Keratinocyte (primary cell): ENCODE data around the gene FRMPD1. TPM values are rescaled to one million over a fixed set of nuclear protein-coding genes. Genes with fewer than 3 reads are reported as not detected.

ENCODE experiments used
- DNase-seq: peaks from one replicate; pipeline ENCODE4 v3.0.0-alpha.2; 2011; ENCODE audit warnings: low read depth, missing footprints, low spot score
- FAIRE-seq: peaks from 2 replicates; lab custom pipeline; 2011; peaks lifted over from hg19 to GRCh38; lab: Jason Lieb, UNC
- H2AFZ ChIP-seq: 2 replicates; pipeline ENCODE4 v1.6.0; 2012; ENCODE audit warnings: low read length, control low read depth, inconsistent platforms; ENCODE audit not compliant: control insufficient read depth
- H3K27ac ChIP-seq: 2 replicates; pipeline ENCODE4 v1.5.1; 2011; ENCODE audit warnings: low read length; ENCODE audit not compliant: control insufficient read depth, insufficient read depth
- H3K27me3 ChIP-seq: 3 replicates; pipeline ENCODE4 v1.6.0; 2011; ENCODE audit warnings: low read length; ENCODE audit not compliant: control insufficient read depth, insufficient read depth; ENCODE audit errors: extremely low read depth
- H3K36me3 ChIP-seq, 2 experiments: 2 replicates in 1 of 2; 3 replicates in 1 of 2; pipeline ENCODE4 v1.5.1; 2011; ENCODE audit warnings: low read length in 2 of 2, mild to moderate bottlenecking in 1 of 2; ENCODE audit not compliant: control insufficient read depth in 2 of 2, insufficient read depth in 2 of 2; ENCODE audit errors: extremely low read depth in 1 of 2
- H3K4me1 ChIP-seq: 3 replicates; pipeline ENCODE4 v1.5.1; 2011; ENCODE audit warnings: low read length; ENCODE audit not compliant: control insufficient read depth, insufficient read depth; ENCODE audit errors: extremely low read depth
- H3K4me2 ChIP-seq: 3 replicates; pipeline ENCODE4 v1.6.0; 2011; ENCODE audit warnings: low read depth, low read length; ENCODE audit not compliant: control insufficient read depth, insufficient read depth; ENCODE audit errors: extremely low read depth
- H3K4me3 ChIP-seq, 3 experiments: fragments of 200-600 bp in 1 of 3; sonication (generic) in 1 of 3; 2 replicates in 2 of 3; 3 replicates in 1 of 3; pipeline ENCODE4 v1.5.1; 2011 to 2016; ENCODE audit warnings: low read length in 3 of 3, mild to moderate bottlenecking in 3 of 3, control low read depth in 2 of 3, inconsistent platforms in 1 of 3, low read depth in 1 of 3, mixed read lengths in 1 of 3, mixed run types in 1 of 3, moderate library complexity in 1 of 3; ENCODE audit not compliant: control insufficient read depth in 2 of 3, insufficient read depth in 2 of 3; ENCODE audit errors: extremely low read depth in 1 of 3
- H3K79me2 ChIP-seq: 2 replicates; pipeline ENCODE4 v1.6.0; 2012; ENCODE audit warnings: low read length; ENCODE audit not compliant: control insufficient read depth, insufficient read depth
- H3K9ac ChIP-seq: 3 replicates; pipeline ENCODE4 v1.6.0; 2011; ENCODE audit warnings: low read length; ENCODE audit not compliant: control insufficient read depth, insufficient read depth; ENCODE audit errors: extremely low read depth
- H3K9me1 ChIP-seq: 3 replicates; pipeline ENCODE4 v1.6.0; 2011; ENCODE audit warnings: low read length; ENCODE audit not compliant: control insufficient read depth, insufficient read depth; ENCODE audit errors: extremely low read depth
- H3K9me3 ChIP-seq: 2 replicates; pipeline ENCODE4 v1.5.1; 2012; ENCODE audit warnings: low read depth, low read length; ENCODE audit not compliant: control insufficient read depth
- H4K20me1 ChIP-seq: 3 replicates; pipeline ENCODE4 v1.6.0; 2011; ENCODE audit warnings: low read length; ENCODE audit not compliant: control insufficient read depth, insufficient read depth; ENCODE audit errors: extremely low read depth
- CTCF ChIP-seq, 3 experiments: IDR thresholded peaks in 1 of 3; conservative IDR thresholded peaks in 1 of 3; optimal IDR thresholded peaks in 1 of 3; 2 replicates in 2 of 3; 3 replicates in 1 of 3; pipeline versions ENCODE3 to v1.5.1; 2011; ENCODE audit warnings: low read length in 3 of 3, mild to moderate bottlenecking in 3 of 3, moderate library complexity in 2 of 3, control low read depth in 1 of 3, inconsistent platforms in 1 of 3; ENCODE audit not compliant: insufficient read depth in 2 of 3; ENCODE audit errors: extremely low read depth in 1 of 3
- EZH2 ChIP-seq: IDR thresholded peaks from one replicate; pipeline ENCODE4 v1.6.1; 2012; ENCODE audit warnings: inconsistent platforms, mild to moderate bottlenecking, low read length, moderate library complexity
- dilution Hi-C: fragments of 300-500 bp; cut with MboI; formaldehyde crosslinking; loops from one replicate; pipeline ENCODE4 v1.7.0; 2020; ENCODE audit warnings: low sequenced_read_pairs; ENCODE audit not compliant: extremely low pct_ligation_motif_present
- polyA plus RNA-seq, 5 experiments: library from polyadenylated mRNA; depleted of rRNA in 3 of 5; stranded (reverse) in 3 of 5; stranded (forward) in 1 of 5; unstranded in 1 of 5; fragments of >200 nt; gene quantifications; 1 replicate in 1 of 5; 2 replicates in 3 of 5; 3 replicates in 1 of 5; pipeline versions ENCODE4 v1.2.1 to v1.2.3, GENCODE V29; 2011 to 2012; ENCODE audit warnings: missing spikeins in 2 of 5, low read depth in 1 of 5, low replicate concordance in 1 of 5

FRMPD1 gene
- polyA plus RNA-seq, 1 donor (not counting 4 experiments of a cell fraction or from before 2014, with no cell fraction given): 0.01 TPM

DNA sequence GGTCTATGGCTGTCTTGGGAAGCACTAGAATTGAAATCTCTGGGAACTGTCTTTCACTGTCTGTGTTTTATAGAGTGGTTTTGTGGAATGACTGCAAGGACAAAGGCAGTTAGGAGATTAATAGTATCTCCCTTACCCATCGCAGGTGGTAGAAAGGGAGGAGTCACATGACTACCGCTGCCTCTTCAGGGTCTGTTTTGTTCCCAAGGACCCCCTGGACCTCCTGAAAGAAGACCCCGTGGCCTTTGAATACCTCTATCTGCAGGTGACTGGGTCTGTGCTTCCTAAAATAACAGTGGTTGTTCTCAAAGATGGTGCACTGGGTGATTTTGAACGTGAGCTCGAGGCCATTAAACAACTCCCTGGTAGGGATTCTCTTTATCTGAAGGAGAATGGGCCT is 80.1 kb downstream of the FRMPD1 start:
- peaks cover 17% of the 10 kb centered on the region for H3K4me1 ChIP-seq
- H3K36me3 ChIP-seq: no peaks in the 10 kb centered on the region
- dilution Hi-C loops: no loop called here
- no peaks in the 10 kb centered on the region for H3K9me1 ChIP-seq
- H3K79me2 ChIP-seq: no peaks in the 10 kb centered on the region
- DNase-seq (no peak), FAIRE-seq (no peak)
- TF ChIP-seq EZH2 (no peak), CTCF (optimal IDR thresholded peaks at IDR 0.05 in 1 of 3, IDR thresholded peaks at IDR 0.05 in 1 of 3, conservative IDR thresholded peaks at IDR 0.05 in 1 of 3; ENCODE audit: extremely low read depth in 1 of 3, insufficient read depth in 2 of 3, low read length in 3 of 3) (no peak)
- H3K9ac ChIP-seq: no peak overlapping the region
- H3K4me3 ChIP-seq: no peak overlapping the region
- H4K20me1 ChIP-seq: no peaks in the 10 kb centered on the region
- H3K9me3 ChIP-seq: no peaks in the 10 kb centered on the region
- H3K27me3 ChIP-seq: no peaks in the 10 kb centered on the region
- H2AFZ ChIP-seq: no peak overlapping the region
- no peak overlapping the region for H3K4me2 ChIP-seq
- H3K27ac ChIP-seq: no peak overlapping the region

DNA sequence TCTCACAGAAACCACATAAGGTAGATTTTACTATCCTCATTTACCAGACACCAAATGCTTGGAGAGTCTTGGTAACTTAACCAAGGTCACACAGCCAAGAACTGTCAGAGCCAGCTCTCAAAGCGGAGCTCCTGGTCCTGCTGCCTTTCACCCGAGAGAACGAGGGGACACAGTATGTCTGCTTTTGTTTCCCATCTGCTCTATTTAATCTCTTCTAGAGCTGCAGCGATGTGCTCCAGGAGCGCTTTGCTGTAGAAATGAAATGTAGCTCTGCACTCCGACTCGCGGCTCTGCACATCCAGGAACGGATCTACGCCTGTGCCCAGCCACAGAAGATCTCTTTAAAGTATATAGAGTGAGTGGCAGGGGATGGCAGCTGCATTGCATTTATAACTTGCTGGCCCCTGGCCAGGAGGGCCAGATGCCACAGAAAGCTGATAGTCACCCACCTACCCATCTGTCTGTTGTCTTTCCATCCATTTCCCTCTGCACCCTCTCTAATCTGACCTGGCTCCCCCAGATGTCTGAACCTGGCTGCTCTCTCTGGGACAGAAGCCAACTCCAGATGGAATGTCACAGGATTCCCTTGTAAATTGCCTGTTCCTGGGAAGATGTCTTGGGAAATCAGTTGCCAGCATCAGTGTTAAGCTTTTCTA is 81.5 kb downstream of the FRMPD1 start:
- Histone ChIP-seq H3K27me3 (no peaks in the 10 kb centered on the region), H3K79me2 (no peaks in the 10 kb centered on the region), H3K9me3 (no peaks in the 10 kb centered on the region), H3K9ac (no peak overlapping the region), H3K4me3 (no peak overlapping the region), H4K20me1 (no peaks in the 10 kb centered on the region), H3K36me3 (no peaks in the 10 kb centered on the region), H2AFZ (no peak overlapping the region), H3K4me2 (no peak overlapping the region), H3K9me1 (no peaks in the 10 kb centered on the region), H3K27ac (no peak overlapping the region), H3K4me1 (peaks cover 17% of the 10 kb centered on the region)
- TF ChIP-seq CTCF (optimal IDR thresholded peaks at IDR 0.05 in 1 of 3, IDR thresholded peaks at IDR 0.05 in 1 of 3, conservative IDR thresholded peaks at IDR 0.05 in 1 of 3; ENCODE audit: extremely low read depth in 1 of 3, insufficient read depth in 2 of 3, low read length in 3 of 3): no peak
- TF ChIP-seq EZH2: no peak
- FAIRE-seq (no peak), DNase-seq (no peak)
- dilution Hi-C loops: no loop called here
